Activated T-helper 1 cell treated with anti-CD3 and anti-CD28 coated beads, Interleukin-12 subunit alpha, Interleukin-12 subunit beta, Interleukin-2, Interleukin-4 antibody, amounts not matched to agents 30 ng/mL and 10 ng/mL and 1 ng/mL, durations not matched to agents 14 hours and 24 hours and 36 hours (primary cell): ENCODE measurements around the gene TSHZ3. TPM values are rescaled to one million over a fixed set of nuclear protein-coding genes. Genes with fewer than 3 reads are reported as not detected.

ENCODE experiments used
- DNase-seq: peaks from one replicate; pipeline ENCODE4 v3.0.0; 2021; ENCODE audit warnings: low spot score
- H3K27ac Mint-ChIP-seq: one replicate; pipeline ENCODE4 v1.8.0; 2021; ENCODE audit warnings: mild to moderate bottlenecking, mixed read lengths
- H3K27me3 Mint-ChIP-seq: one replicate; pipeline ENCODE4 v1.8.0; 2022; ENCODE audit warnings: mild to moderate bottlenecking, moderate library complexity, mixed read lengths; ENCODE audit not compliant: insufficient read depth
- H3K36me3 Mint-ChIP-seq: one replicate; pipeline ENCODE4 v1.8.0; 2021; ENCODE audit warnings: low read depth, mixed read lengths
- H3K4me1 Mint-ChIP-seq: one replicate; pipeline ENCODE4 v1.8.0; 2021; ENCODE audit warnings: low read depth, mixed read lengths
- H3K4me3 Mint-ChIP-seq: one replicate; pipeline ENCODE4 v1.8.0; 2021; ENCODE audit warnings: mild to moderate bottlenecking, moderate library complexity, mixed read lengths
- H3K9me3 Mint-ChIP-seq: one replicate; pipeline ENCODE4 v1.8.0; 2021; ENCODE audit warnings: mixed read lengths
- intact Hi-C: fragments of 100-400 bp; cut with micrococcal nuclease; formaldehyde crosslinking; loops from one replicate; pipeline ENCODE4 v1.15.1; 2024
- total RNA-seq: library from RNA; stranded (reverse); gene quantifications from 2 replicates; pipeline ENCODE4 v1.2.3, GENCODE V29; 2022

TSHZ3 gene
- total RNA-seq, 1 donor from 2014 or later = 2.0 TPM

GRCh38 chr19:31266731-31267130 is 82.5 kb downstream of the TSHZ3 start:
- no peak for DNase-seq
- H3K27me3 Mint-ChIP-seq = peaks cover 10% of the 10 kb centered on the region
- no peaks in the 10 kb centered on the region for H3K36me3 Mint-ChIP-seq
- H3K4me1 Mint-ChIP-seq = no peaks in the 10 kb centered on the region
- H3K9me3 Mint-ChIP-seq = no peaks in the 10 kb centered on the region
- intact Hi-C loops = no loop called here
- no peak overlapping the region for H3K4me3 Mint-ChIP-seq
- H3K27ac Mint-ChIP-seq = no peak overlapping the region

GRCh38 chr19:31266196-31266595 is 83.0 kb downstream of the TSHZ3 start:
- Mint-ChIP-seq H3K9me3 (no peaks in the 10 kb centered on the region), H3K4me3 (no peak overlapping the region), H3K36me3 (no peaks in the 10 kb centered on the region), H3K27ac (no peak overlapping the region), H3K4me1 (no peaks in the 10 kb centered on the region), H3K27me3 (peaks cover 14% of the 10 kb centered on the region)
- no peak for DNase-seq
- intact Hi-C loops = no loop called here

GRCh38 chr19:31264041-31264778 is 85.0 kb downstream of the TSHZ3 start:
- Mint-ChIP-seq H3K4me1 (no peaks in the 10 kb centered on the region), H3K4me3 (no peak overlapping the region), H3K27me3 (peaks cover 19% of the 10 kb centered on the region), H3K36me3 (no peaks in the 10 kb centered on the region), H3K9me3 (no peaks in the 10 kb centered on the region), H3K27ac (no peak overlapping the region)
- no peak for DNase-seq
- intact Hi-C loops = no loop called here

GRCh38 chr19:31263328-31263727 is 85.9 kb downstream of the TSHZ3 start:
- intact Hi-C loops = no loop called here
- Mint-ChIP-seq H3K4me3 (no peak overlapping the region), H3K9me3 (no peaks in the 10 kb centered on the region), H3K4me1 (no peaks in the 10 kb centered on the region), H3K27me3 (peaks cover 17% of the 10 kb centered on the region), H3K36me3 (no peaks in the 10 kb centered on the region), H3K27ac (no peak overlapping the region)
- DNase-seq = no peak

- Mint-ChIP-seq H3K27me3 (peaks cover 16% of the 10 kb centered on the region), H3K9me3 (no peaks in the 10 kb centered on the region), H3K4me3 (no peak overlapping the region), H3K36me3 (no peaks in the 10 kb centered on the region), H3K4me1 (no peaks in the 10 kb centered on the region), H3K27ac (no peak overlapping the region)
- no peak for DNase-seq
- intact Hi-C loops = no loop called here
Measured at GRCh38 chr19:31262725-31263191, 86.5 kb downstream of the TSHZ3 start.

- no peak overlapping the region for H3K4me3 Mint-ChIP-seq
Measured at GRCh38 chr19:31261603-31262212, 87.5 kb downstream of the TSHZ3 start.

GRCh38 chr19:31261019-31261602 is 88.1 kb downstream of the TSHZ3 start:
- H3K27ac Mint-ChIP-seq = no peak overlapping the region
- intact Hi-C loops = no loop called here

More at GRCh38 chr19:31261603-31262212, 87.5 kb downstream of the TSHZ3 start:
- H3K4me1 Mint-ChIP-seq = no peaks in the 10 kb centered on the region
- intact Hi-C loops = no loop called here
- H3K27me3 Mint-ChIP-seq = peaks cover 13% of the 10 kb centered on the region
- H3K27ac Mint-ChIP-seq = no peak overlapping the region
- DNase-seq = no peak
- H3K9me3 Mint-ChIP-seq = no peaks in the 10 kb centered on the region
- H3K36me3 Mint-ChIP-seq = no peaks in the 10 kb centered on the region

GRCh38 chr19:31260171-31260933 is 88.9 kb downstream of the TSHZ3 start:
- no peak for DNase-seq
- Mint-ChIP-seq H3K36me3 (no peaks in the 10 kb centered on the region), H3K9me3 (no peaks in the 10 kb centered on the region), H3K27me3 (peaks cover 13% of the 10 kb centered on the region), H3K4me3 (no peak overlapping the region), H3K4me1 (no peaks in the 10 kb centered on the region), H3K27ac (no peak overlapping the region)
- intact Hi-C loops = no loop called here

More at GRCh38 chr19:31261019-31261602, 88.1 kb downstream of the TSHZ3 start:
- Mint-ChIP-seq H3K9me3 (no peaks in the 10 kb centered on the region), H3K27me3 (peaks cover 13% of the 10 kb centered on the region), H3K4me3 (no peak overlapping the region), H3K36me3 (no peaks in the 10 kb centered on the region), H3K4me1 (no peaks in the 10 kb centered on the region)
- no peak for DNase-seq

GRCh38 chr19:31258211-31259052 is 90.8 kb downstream of the TSHZ3 start:
- Mint-ChIP-seq H3K36me3 (no peaks in the 10 kb centered on the region), H3K27me3 (peaks cover 15% of the 10 kb centered on the region)
- no peak for DNase-seq

GRCh38 chr19:31257426-31258130 is 91.7 kb downstream of the TSHZ3 start:
- Mint-ChIP-seq H3K4me1 (no peaks in the 10 kb centered on the region), H3K27me3 (peaks cover 15% of the 10 kb centered on the region), H3K36me3 (no peaks in the 10 kb centered on the region), H3K27ac (no peak overlapping the region), H3K9me3 (no peaks in the 10 kb centered on the region), H3K4me3 (no peak overlapping the region)
- no peak for DNase-seq
- intact Hi-C loops = no loop called here

More at GRCh38 chr19:31258211-31259052, 90.8 kb downstream of the TSHZ3 start:
- Mint-ChIP-seq H3K4me1 (no peaks in the 10 kb centered on the region), H3K27ac (no peak overlapping the region), H3K4me3 (no peak overlapping the region), H3K9me3 (no peaks in the 10 kb centered on the region)
- intact Hi-C loops = no loop called here

GRCh38 chr19:31257025-31257424 is 92.2 kb downstream of the TSHZ3 start:
- DNase-seq = no peak
- Mint-ChIP-seq H3K27ac (no peak overlapping the region), H3K36me3 (no peaks in the 10 kb centered on the region), H3K4me3 (no peak overlapping the region), H3K9me3 (no peaks in the 10 kb centered on the region), H3K27me3 (peaks cover 12% of the 10 kb centered on the region), H3K4me1 (no peaks in the 10 kb centered on the region)
- intact Hi-C loops = no loop called here

- Mint-ChIP-seq H3K36me3 (no peaks in the 10 kb centered on the region), H3K27ac (no peak overlapping the region), H3K9me3 (no peaks in the 10 kb centered on the region), H3K4me1 (no peaks in the 10 kb centered on the region), H3K27me3 (peaks cover 9% of the 10 kb centered on the region), H3K4me3 (no peak overlapping the region)
- DNase-seq = no peak
- intact Hi-C loops = no loop called here
Measured at GRCh38 chr19:31256593-31256960, 92.7 kb downstream of the TSHZ3 start.
